HEK293 (cell line): Measurements from ENCODE around the gene SMARCD2.
A peak's percentile ranks its signal among the peaks of the same experiment; 100 is the strongest.

Experiments
- KLF1 ChIP-seq: fragments of 450-650 bp; formaldehyde crosslinking; IDR thresholded peaks from 2 replicates; pipeline ENCODE4 v1.5.1; 2016; ENCODE audit warnings: missing biosample characterization, missing genetic modification characterization
- KLF16 ChIP-seq: fragments of 450-650 bp; formaldehyde crosslinking; IDR thresholded peaks from 2 replicates; pipeline ENCODE4 v1.5.1; 2017; ENCODE audit warnings: missing biosample characterization, missing genetic modification characterization
- KLF8 ChIP-seq: fragments of 450-650 bp; formaldehyde crosslinking; IDR thresholded peaks from 2 replicates; pipeline ENCODE4 v1.5.1; 2016; ENCODE audit warnings: missing biosample characterization, missing genetic modification characterization
- KLF9 ChIP-seq: fragments of 450-650 bp; formaldehyde crosslinking; IDR thresholded peaks from 2 replicates; pipeline ENCODE4 v1.5.1; 2016; ENCODE audit warnings: missing biosample characterization, missing genetic modification characterization, low read depth
- PRDM2 ChIP-seq: fragments of 450-650 bp; formaldehyde crosslinking; IDR thresholded peaks from 2 replicates; pipeline ENCODE4 v1.5.1; 2016; ENCODE audit warnings: missing biosample characterization, missing genetic modification characterization, borderline replicate concordance
- PRDM6 ChIP-seq: fragments of 450-650 bp; formaldehyde crosslinking; IDR thresholded peaks from 2 replicates; pipeline ENCODE4 v1.5.1; 2017; ENCODE audit warnings: missing biosample characterization, missing genetic modification characterization
- TRIM28 ChIP-seq: IDR thresholded peaks from 2 replicates; pipeline ENCODE4 v1.6.1; 2011; ENCODE audit warnings: low read length, control low read depth, borderline replicate concordance
- ZBTB6 ChIP-seq: fragments of 450-650 bp; formaldehyde crosslinking; IDR thresholded peaks from 2 replicates; pipeline ENCODE4 v1.5.1; 2017; ENCODE audit warnings: missing biosample characterization, missing genetic modification characterization
- ZEB2 ChIP-seq: fragments of 450-650 bp; formaldehyde crosslinking; IDR thresholded peaks from 2 replicates; pipeline ENCODE4 v1.5.1; 2016; ENCODE audit warnings: missing biosample characterization, missing genetic modification characterization
- ZNF112 ChIP-seq: fragments of 450-650 bp; formaldehyde crosslinking; IDR thresholded peaks from 2 replicates; pipeline ENCODE4 v1.5.0; 2017; ENCODE audit warnings: missing biosample characterization, missing genetic modification characterization
- ZNF132 ChIP-seq: fragments of 450-650 bp; formaldehyde crosslinking; IDR thresholded peaks from 2 replicates; pipeline ENCODE4 v1.5.1; 2017; ENCODE audit warnings: missing biosample characterization, missing genetic modification characterization, borderline replicate concordance
- ZNF19 ChIP-seq: fragments of 450-650 bp; formaldehyde crosslinking; IDR thresholded peaks from 2 replicates; pipeline ENCODE4; 2016; ENCODE audit warnings: missing biosample characterization, missing genetic modification characterization, low read depth
- ZNF23 ChIP-seq: fragments of 450-650 bp; formaldehyde crosslinking; IDR thresholded peaks from 2 replicates; pipeline ENCODE4 v1.5.1; 2016; ENCODE audit warnings: missing biosample characterization, missing genetic modification characterization, borderline replicate concordance
- ZNF48 ChIP-seq: fragments of 450-650 bp; formaldehyde crosslinking; IDR thresholded peaks from 2 replicates; pipeline ENCODE4 v1.5.1; 2016; ENCODE audit warnings: missing biosample characterization, missing genetic modification characterization
- ZNF501 ChIP-seq: fragments of 450-650 bp; formaldehyde crosslinking; IDR thresholded peaks from 2 replicates; pipeline ENCODE4 v1.5.1; 2016; ENCODE audit warnings: missing biosample characterization, missing genetic modification characterization
- ZNF518A ChIP-seq: fragments of 450-650 bp; formaldehyde crosslinking; conservative IDR thresholded peaks from 2 replicates; pipeline ENCODE4 v1.5.1; 2016; ENCODE audit warnings: low read depth, missing biosample characterization, missing genetic modification characterization
- ZNF692 ChIP-seq: fragments of 450-650 bp; formaldehyde crosslinking; IDR thresholded peaks from 2 replicates; pipeline ENCODE4 v1.5.1; 2016; ENCODE audit warnings: missing biosample characterization, missing genetic modification characterization
- ZNF704 ChIP-seq: fragments of 450-650 bp; formaldehyde crosslinking; IDR thresholded peaks from 2 replicates; pipeline ENCODE4 v1.5.1; 2016; ENCODE audit warnings: missing biosample characterization, missing genetic modification characterization
- ZSCAN18 ChIP-seq: fragments of 450-650 bp; formaldehyde crosslinking; IDR thresholded peaks from 2 replicates; pipeline ENCODE4 v1.5.1; 2016; ENCODE audit warnings: missing biosample characterization, missing genetic modification characterization
- ZXDB ChIP-seq: fragments of 450-650 bp; formaldehyde crosslinking; IDR thresholded peaks from 2 replicates; pipeline ENCODE4 v1.5.1; 2016; ENCODE audit warnings: missing biosample characterization, missing genetic modification characterization

The SMARCD2 gene

GRCh38 chr17:63842540-63843386 is at the start of gene SMARCD2 (continued):
- no peak for TF ChIP-seq ZNF19
- TF ChIP-seq PRDM6 (tag by site-specific recombination), result peak; percentile 60; the same call in 1 of the 2 replicates
- TF ChIP-seq PRDM2 (tag by site-specific recombination), result no peak
- peak; percentile 98 for TF ChIP-seq KLF16 (tag by site-specific recombination)
- TF ChIP-seq ZNF23 (tag by site-specific recombination), result no peak
- TF ChIP-seq ZNF518A, result peak; percentile 98
- TF ChIP-seq KLF1 (tag by site-specific recombination), result peak; percentile 78
- TF ChIP-seq KLF9 (tag by site-specific recombination), result peak; percentile 92
- TF ChIP-seq ZXDB (tag by site-specific recombination), result peak; percentile 94
- TF ChIP-seq ZNF501 (tag by site-specific recombination), result peak; percentile 81
- TF ChIP-seq ZSCAN18 (tag by site-specific recombination), result peak; percentile 99
- TF ChIP-seq KLF8 (tag by site-specific recombination), result peak; percentile 98
- TF ChIP-seq ZNF48 (tag by site-specific recombination), result no peak
- TF ChIP-seq ZNF112, result no peak
- TF ChIP-seq ZBTB6 (tag by site-specific recombination), result peak; percentile 92; the same call in 1 of the 2 replicates
- TF ChIP-seq ZNF132 (tag by site-specific recombination), result no peak
- TF ChIP-seq TRIM28, result no peak
- peak; percentile 98 for TF ChIP-seq ZEB2
- no peak for TF ChIP-seq ZNF704 (tag by site-specific recombination)
- TF ChIP-seq ZNF692, result peak; percentile 94
